ENCODE data around the gene KNCN. TPM values are rescaled to one million over a fixed set of nuclear protein-coding genes. Genes with fewer than 3 reads are reported as not detected.

The KNCN gene
- polyA plus RNA-seq (ENCODE audit: insufficient read length in 4 of 4) = not detected

DNA sequence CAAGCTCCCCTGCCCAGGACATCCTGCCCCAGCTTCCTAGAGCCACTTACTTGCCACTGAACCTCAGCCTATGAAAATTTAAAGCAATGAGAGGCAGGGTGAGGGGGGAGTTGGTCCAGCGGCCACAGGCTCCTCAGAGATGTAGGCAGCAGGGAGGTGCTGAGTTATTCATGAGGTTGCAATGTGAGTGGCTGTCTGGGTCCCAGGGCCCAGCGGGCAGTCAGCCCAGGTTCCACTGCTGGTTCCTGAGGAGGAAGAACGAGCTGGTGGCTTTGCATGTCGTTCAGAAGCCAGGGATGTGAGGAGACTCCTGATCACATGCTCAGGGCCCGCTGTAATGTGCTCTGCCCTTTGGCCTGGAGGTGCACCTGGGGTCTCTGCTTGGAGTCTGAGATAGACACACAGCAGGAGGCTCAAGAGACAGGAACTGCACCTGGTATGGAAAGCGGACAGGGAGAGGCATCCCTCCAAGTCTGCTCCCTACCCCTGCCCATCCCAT, at the start of gene KNCN:
KNCN (minus strand) TSS at position 51 of the 499 bp plus-strand sequence. CDS start 432 bp downstream, outside the sequence.
- no peak for DNase-seq (ENCODE audit: low read depth in 4 of 4, low spot score in 2 of 4)

DNA sequence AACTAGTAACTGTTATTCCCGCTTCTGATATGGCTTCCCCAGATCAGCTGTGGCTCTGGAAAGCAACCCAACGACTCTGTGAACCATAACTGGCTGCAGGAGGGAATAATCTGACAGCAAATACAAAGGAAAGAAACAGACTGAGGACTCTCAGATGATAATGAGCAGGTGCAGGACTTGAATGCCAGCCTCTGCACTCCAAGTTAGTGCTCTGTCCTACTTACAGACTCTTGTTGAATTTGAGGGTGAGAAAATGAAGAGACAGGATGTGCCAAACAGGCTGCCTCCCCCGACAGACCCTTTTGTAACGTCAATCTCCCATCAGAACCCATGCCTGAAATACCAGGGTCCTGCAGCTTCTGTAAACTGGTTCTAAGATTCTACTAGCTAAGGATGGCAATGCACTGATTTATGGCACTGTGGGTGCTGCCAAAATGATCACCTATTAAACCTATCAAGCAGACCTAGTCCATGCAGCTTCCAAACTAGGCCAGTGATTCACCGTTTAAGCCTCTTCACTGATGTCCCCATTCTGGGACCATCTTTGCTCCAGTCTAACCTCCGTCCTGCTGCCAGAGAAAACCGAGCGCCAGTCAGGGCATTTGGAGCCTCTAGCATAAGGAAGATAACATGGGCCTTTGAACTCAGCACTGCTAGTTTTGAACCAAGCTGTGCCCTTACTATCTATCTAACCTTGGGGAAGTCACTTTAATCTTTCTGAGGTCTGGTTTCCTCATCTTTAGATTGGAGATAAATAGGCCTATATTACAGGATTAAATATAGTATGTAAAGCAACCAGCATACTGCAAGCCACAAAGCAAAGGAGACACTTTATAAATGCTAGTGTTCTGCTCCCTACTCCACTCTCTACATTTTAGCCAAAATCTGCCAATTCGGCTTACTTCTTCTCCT, 47.9 kb upstream of the KNCN start:
- DNase-seq (ENCODE audit: low read depth in 4 of 4, low spot score in 2 of 4) = no peak

DNA sequence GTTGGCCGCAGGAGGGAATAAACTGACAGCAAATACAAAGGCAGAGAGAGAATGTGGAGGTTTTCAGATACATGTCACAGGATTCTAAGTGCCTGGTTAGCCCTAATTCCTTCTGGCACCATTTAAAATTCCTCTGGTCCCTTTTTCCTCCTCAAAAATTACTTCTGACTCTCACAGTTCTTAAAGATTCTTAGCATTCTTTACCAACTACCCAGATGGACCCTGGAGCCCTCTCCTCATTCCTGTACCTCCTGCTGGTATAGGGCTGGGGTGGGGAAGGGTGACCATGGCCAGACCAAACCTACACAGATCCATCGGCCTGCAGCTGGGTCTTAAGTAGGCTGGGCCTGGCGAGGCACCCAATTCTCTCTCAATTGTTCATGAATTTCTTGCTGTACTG, 45.4 kb upstream of the KNCN start:
- no peak for DNase-seq (ENCODE audit: low read depth in 4 of 4, low spot score in 2 of 4)

DNA sequence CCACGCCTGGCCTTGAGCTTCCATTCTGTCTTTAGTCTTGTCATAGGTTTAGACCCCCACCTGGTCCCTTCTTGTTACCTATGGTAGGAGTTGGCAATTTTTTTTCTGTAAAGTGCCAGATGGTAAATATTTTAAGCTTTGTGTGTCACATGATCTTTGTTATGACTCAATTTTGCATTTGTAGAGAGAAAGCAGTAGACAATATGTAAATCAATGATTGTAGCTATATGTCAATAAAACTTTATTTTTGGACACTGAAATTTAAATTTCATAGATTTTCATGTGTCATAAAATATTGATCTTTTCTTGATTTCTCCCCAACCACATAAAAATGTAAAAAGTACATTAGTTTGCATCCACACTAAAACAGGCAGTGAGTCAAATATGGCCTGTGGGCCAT, 44.6 kb upstream of the KNCN start:
- DNase-seq (ENCODE audit: low read depth in 4 of 4, low spot score in 2 of 4) = no peak

DNA sequence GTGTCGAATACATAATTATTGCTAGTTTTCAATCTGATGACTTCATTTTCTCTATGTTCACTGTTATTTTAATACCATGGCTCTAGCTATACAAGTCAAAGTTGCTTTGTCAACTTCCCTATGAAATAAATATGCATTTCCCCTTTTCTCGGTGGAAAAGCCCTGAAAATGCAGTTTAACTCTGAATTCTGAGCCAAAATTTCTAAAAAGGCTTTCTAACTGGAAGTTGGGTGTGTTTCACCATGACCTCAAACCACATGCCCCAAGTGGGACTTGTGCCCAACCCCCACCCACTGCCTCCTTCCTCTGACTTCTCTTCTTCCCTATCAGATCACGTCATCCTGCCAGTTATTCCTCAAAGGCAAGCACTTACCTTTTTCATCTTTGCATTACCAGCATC, 43.7 kb upstream of the KNCN start:
- no peak for DNase-seq (ENCODE audit: low read depth in 4 of 4, low spot score in 2 of 4)

DNA sequence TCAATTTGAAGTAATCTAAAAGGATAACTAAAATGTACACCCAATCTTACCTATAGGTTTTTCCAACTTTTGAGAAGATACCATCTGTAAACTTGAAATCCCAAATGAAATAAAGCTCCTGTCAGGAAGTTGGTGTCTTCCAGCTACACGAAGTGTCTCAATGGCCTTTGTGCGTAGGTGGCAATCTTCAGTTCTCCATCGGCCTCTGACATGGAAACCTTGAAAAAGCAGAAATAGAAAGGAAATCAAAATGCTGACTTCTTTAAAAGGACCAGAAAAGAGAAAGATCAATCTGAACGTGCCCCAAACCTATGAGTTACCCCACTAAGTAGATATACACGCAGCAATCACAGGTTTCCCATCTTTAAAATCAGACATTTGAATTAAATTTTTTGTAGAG, 42.6 kb upstream of the KNCN start:
- DNase-seq (ENCODE audit: low read depth in 4 of 4, low spot score in 2 of 4) = no peak

DNA sequence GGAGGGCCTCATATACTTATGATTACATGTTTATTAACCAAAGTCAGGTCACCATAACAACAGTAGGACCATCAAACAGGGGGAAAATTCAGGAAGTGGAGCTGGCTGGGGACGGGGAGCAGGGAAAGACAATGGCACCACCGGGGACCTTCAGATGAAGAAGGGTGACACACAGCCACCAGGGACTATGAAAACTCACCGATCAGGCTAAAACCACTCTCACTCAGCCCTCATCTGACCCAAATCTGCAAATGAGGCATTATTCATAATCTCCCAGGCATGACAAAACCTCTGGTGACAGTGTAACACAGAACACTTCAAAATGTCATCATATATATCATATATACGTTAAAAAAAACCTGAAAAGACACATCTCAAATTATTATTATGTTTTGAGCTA, 41.4 kb upstream of the KNCN start:
- DNase-seq (ENCODE audit: low read depth in 4 of 4, low spot score in 2 of 4) = no peak

DNA sequence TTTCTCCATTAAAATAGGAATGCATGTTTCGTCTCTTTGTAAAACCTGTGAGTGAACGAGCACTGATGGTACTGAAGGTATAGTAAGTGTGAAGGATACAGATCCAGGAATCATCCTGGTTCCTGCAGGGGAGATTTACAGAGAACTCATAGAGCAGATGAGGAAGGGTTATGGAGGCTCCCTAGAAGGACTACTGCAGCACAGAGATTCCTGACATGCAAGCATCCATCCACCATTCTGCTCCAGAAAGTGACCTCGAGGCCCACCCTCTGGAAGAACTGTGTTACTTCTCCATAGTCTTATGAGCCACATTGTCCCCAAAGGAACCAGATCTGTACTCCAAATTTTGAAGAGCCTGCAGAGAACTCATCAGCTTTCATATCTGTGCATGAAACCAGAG, 38.1 kb upstream of the KNCN start:
- DNase-seq (ENCODE audit: low read depth in 4 of 4, low spot score in 2 of 4) = no peak

DNA sequence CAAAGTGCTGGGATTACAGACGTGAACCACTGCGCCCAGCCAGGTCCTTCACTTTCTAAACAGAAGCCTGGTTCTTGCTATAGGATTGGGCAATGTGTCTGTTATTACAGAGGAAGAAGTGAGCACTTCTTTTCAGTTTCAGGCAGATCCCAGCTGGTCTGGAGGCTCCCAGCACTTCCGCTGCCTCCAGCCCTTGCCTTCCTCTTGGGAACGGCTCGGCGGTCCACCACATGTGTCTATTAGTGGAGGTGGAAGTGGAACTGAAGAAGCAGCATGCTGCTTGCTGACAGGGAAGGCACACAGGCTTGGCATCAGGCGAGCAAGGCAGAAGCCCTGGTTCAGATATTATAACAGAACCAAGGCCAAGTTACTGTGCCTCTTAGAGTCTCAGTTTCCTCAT, 35.6 kb upstream of the KNCN start:
- no peak for DNase-seq (ENCODE audit: low read depth in 4 of 4, low spot score in 2 of 4)

DNA sequence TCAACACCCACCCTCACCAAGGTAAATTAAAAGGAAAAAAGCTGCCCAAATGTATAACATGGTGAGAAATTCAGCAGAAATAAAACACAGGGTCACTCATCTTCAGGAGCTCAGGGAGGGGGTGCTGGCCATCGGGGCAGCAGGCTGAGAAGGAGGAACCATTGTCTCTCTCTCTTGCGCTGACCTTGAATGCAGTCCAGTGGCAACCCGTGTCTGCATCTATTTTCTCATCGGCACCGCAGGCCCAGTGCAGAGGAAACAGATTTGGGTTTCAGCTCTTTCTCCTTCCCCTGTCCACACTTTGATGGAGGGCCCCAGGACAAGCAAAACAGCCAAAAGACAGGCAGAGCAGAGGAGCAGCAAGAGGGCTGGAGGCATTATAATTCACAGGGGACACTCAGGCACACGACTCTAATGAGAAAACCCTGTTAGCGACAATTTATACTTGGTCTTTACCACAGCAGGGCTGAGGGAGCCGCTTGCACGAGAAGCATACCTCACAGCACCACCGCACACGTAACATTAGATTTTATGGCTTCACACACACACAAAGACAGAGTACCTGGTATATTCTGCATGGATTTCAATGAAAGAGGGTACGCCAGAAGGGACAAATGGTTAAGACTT, 34.0 kb upstream of the KNCN start:
- DNase-seq (ENCODE audit: low read depth in 4 of 4, low spot score in 2 of 4) = no peak

DNA sequence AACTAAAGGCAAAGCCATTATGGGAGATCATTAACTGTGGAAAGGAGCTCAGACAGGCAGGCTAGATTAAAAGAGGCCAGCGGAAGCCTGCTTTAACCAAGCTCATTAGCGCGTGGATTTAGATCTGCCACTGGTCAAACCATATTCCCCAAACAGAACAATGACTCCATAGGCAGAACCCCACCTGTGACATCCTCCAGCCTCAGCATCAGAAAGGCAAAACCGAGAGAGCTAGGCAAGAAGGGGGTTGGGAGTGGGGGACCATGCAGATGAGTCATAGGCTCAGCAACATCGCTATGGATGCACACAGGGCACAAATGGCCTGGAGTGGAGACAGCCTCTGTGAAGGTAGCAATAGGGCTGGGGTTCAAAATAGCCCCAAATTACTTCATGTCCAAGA, 32.0 kb upstream of the KNCN start:
- no peak for DNase-seq (ENCODE audit: low read depth in 4 of 4, low spot score in 2 of 4)

DNA sequence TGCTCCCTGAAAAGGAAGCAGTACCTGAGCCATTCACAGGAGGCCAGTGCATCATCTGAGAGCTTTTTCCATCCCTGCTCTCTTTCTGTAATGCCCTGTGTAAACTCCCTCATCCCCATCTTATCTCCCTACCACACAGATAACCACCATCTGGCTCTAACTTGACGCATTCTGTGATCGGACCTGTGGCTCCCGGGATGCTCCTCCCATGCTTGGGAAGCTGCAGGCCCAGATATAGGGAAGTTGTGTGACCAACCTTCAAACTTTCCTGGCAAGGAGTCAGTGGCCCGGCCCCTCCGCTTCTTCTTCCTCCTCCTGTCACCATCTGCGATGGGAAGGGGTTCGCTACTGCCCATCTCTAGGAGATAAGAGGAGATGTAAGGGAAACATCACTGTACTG, 31.5 kb upstream of the KNCN start:
- DNase-seq (ENCODE audit: low read depth in 4 of 4, low spot score in 2 of 4) = no peak

DNA sequence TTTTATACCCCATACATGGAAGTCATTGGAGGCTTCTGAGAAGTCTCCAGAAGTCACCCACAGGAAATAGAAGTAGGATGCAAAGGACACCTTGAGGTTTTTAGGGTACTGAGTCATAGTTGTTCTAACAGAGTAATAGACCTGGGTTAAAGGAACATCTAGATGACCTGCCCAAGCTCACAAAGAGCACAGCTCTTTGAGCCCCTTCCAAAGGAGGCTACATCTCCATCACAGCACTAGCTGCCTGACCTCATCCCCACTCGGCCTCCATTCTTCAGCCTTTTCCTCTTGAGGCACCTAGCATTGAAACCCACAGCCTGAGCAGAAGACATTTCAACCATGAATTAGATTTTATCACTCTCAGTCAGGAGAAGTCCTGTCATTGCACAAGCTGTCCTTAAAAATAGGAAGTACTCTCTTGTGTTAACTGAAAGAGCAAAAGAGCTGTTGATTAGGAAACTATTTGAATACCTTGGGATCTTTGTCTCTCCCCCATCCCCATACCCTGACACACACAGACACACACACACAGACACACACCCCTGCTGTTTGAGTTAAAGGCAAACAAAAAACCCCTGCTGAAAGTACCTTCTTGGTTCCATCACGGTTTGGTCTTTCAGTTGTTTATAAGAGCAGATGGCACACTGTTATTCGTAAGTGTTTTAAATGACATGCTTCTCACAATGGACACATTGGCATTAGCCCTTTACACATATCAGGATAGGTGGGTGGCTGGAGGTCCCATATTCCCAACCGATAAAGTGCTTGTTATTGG, 30.4 kb upstream of the KNCN start:
- no peak for DNase-seq (ENCODE audit: low read depth in 4 of 4, low spot score in 2 of 4)

DNA sequence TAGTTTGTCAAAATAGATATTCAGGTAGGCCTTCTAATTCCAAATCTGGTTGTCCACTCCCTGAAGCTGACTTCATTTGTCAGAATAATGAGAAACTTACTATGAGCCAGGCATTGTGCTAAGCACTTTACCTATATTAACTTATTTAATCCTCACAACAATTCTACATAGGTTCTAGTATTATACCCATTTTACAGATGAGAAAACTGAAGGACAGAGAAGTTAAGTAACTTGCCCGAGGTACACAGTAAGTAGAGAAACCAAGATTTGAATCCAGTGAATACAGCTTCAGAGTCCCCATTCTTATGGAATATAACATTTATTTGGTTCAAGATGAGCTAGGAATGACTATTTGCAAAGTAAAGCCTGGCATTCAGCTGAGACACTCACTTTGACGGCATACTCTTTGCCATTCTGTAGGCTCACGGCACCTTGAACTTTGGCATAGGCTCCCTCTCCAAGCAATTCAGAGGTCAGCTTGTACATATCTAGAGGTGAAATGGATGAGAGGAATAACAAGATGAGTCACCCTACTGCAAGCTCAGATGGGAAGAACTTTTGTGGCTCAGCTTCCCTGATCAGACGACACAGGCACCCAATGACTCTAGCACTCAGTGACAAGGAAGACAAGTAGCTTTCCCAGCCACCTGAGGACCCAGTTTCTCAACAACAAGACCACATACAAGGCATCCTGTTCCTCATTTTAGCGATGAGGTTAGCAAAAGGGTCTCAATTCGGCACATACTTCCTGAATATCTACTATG, 28.9 kb upstream of the KNCN start:
- no peak for DNase-seq (ENCODE audit: low read depth in 4 of 4, low spot score in 2 of 4)

DNA sequence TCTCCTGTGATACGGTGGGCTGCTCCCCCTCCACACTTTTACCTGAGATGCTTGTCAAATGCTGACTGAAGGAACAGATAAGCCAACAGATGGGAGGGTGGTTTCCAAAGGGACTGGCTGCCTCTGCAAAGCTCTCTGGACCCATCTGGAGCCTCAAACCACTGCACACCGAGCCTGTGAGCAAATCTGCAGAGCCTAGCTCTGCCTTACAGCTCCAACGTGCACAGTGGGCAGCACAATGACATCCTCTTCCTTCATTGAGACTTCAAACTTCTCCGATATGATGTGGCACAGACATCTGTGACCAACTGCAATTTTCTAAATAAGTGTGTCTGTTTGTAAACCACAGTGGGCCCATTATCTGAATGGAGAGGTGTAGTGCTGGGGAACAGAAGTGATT, 26.2 kb upstream of the KNCN start:
- DNase-seq (ENCODE audit: low read depth in 4 of 4, low spot score in 2 of 4) = no peak

DNA sequence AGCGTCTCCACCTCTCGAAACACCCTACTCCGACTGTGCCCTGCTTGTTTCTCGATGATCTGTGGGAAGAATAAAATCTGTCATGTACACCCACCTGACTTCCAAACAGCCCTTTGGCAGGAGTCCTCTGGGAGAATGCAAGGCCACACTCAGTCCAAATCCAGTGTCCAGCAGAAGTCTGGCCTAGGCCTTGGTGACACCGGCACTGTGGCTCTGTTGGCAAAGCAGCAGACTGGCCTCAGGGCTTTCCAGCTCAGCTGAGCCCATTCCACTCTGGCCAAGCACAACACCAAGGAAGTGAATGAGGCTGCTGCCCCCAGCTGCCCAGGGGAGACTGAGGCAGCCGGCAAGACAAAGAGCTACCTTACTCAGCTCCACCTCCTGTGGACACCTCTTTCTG, 25.1 kb upstream of the KNCN start:
- DNase-seq (ENCODE audit: low read depth in 4 of 4, low spot score in 2 of 4) = no peak

DNA sequence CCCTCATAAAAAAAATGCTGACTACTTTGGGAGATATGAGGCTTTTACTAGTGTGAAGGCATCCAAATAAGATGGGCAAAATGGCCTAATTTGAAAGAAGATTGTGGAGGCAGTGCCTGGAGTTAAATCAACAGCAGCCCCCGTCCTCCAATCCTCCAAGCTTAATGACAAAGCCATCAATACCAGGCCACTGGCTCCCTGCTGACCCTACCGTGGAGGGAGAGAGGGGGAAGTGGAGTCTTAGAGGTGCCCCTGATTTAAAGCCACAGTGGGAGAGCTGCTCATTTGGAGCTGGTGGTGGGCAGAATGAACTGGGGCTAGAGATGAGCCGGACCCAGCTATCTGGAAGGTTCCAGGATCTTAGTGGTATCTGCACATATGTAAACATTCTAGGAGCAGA, 24.3 kb upstream of the KNCN start:
- DNase-seq (ENCODE audit: low read depth in 4 of 4, low spot score in 2 of 4) = no peak

DNA sequence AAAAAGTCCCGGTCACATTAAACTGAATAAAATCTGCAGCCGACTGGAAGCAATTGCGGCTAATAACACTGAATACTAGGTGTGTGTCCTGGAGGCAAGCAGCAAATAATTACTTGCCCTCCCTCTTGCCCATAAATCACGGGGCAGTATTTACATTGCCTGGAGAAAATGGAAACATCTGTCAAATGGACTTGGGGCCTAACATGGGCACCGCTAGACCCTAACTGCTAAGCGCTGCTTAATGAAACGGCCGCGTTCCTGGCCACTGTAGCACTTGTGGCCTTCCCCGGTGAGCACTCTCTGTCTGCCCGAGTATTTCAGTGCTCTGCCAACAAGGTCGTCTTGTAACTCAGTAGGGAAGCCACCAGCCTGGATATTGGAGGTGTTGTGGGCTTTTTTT, 23.9 kb upstream of the KNCN start:
- DNase-seq (ENCODE audit: low read depth in 4 of 4, low spot score in 2 of 4) = no peak

DNA sequence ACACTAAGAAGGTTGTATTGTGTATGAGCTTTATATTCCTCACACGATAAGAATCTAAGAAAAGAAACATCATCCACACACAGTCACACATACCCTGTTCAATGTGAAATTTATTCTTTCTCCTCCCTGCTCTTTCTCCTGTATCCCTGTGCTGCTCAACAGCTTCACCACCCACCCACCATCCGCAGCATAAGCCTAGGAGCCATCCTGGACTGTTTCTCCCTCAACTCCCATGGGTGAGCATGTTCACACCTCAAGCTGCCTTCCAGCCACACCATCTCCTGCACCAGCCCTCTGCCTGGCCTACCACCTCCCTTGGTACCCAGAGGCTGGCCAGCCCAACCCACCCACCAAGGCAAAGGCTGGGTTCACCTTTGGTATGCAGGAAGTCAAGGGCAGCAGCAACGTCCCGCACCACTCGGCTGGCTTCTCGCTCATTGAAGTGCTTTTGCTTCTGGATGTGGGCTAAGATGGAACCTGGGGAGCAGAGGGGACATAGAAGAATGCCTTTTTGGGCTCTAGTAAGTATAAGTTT, 20.3 kb upstream of the KNCN start:
- no peak for DNase-seq (ENCODE audit: low read depth in 4 of 4, low spot score in 2 of 4)
